HG02678 (cell line): ENCODE data around the gene POLA2.

ENCODE experiments used
- ATAC-seq: cut with Tn5 transposase; IDR thresholded peaks from one replicate; pipeline ENCODE4 v1.9.1; 2021; ENCODE audit warnings: mild to moderate bottlenecking, moderate library complexity; ENCODE audit not compliant: unreplicated experiment

The POLA2 gene

DNA sequence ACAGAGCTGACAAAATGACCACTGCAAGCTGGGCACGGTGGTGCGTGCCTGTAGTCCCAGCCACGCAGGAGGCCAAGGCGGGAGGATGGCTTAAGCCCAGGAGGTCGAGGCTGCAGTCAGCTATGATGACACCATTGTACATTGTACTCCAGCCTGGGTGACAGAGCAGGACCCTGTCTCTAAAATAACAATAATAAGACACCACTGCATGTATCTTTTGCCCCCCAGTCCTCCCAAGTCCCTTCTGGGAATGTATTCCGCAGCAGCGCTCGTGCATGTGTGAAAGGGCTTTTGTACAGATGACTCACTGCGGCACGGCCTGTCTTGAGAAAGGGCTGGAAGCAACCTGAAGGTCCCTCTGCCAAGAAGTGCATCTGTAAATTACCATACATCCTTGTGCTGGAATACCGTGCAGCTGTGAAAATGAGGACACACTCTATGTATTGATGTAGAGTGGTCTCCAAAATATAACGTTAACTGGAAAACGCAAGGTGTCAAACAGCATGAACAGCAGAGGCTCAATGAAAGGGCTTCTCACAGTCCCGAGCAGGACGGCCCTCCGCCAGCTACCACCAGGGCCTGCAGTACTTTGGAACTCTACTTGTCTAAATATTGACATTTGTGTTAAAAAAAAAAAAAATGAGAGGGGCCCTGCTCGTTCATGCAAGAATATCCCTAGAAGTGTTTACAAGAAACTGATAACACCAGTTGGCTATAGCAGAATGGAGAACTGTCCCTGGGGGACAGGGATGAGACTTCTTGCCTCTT is 43.9 kb downstream of the POLA2 start:
- no peak for ATAC-seq

GRCh38 chr11:65307298-65308229 is 45.8 kb downstream of the POLA2 start:
- no peak for ATAC-seq

- no peak for ATAC-seq
These were observed 46.6 kb downstream of the POLA2 start for GRCh38 chr11:65308281-65308891.

DNA sequence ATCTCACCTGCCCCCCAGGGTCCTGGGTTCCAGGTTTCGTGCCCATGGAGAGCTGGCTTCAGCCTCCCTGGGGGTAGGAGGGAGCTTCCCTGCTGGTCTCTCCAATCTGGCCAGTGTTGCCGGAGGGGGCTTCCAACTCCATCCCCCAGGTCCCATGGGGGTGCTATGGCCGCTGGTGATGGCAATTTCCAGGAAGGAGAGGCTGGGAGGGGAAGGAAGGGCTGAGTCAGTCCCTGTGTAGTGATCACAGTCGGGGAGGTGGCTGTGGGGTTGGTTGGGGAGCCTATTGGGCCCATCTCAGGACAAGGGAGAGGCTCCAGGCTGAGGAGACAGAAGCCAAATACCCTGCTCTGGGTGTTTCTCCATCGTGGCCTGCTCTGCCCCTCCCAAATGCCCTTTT is 47.2 kb downstream of the POLA2 start:
- ATAC-seq, result no peak

GRCh38 chr11:65310215-65310614 is 48.5 kb downstream of the POLA2 start:
- ATAC-seq, result no peak

DNA sequence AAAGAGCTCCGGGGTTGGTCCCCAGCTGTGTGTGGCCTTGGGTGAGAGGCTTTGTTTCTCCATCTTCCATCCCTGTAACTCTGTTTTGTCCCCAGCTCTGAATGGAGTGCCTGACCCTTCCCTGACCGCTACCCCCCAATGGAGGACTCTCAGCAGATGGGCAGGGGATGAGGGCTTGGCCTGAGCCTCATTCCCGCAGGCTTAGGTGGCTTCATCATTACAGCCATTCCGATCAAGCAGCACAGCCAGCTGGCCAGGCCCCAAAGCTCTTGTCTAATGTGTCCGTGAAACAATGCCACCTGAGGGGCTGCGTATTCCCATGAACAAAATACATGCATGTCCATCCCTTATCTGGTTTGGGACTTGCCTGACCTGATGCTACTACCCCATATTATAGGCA is 49.0 kb downstream of the POLA2 start:
- no peak for ATAC-seq

- no peak for ATAC-seq
These were observed 49.5 kb downstream of the POLA2 start for GRCh38 chr11:65311170-65311678.

DNA sequence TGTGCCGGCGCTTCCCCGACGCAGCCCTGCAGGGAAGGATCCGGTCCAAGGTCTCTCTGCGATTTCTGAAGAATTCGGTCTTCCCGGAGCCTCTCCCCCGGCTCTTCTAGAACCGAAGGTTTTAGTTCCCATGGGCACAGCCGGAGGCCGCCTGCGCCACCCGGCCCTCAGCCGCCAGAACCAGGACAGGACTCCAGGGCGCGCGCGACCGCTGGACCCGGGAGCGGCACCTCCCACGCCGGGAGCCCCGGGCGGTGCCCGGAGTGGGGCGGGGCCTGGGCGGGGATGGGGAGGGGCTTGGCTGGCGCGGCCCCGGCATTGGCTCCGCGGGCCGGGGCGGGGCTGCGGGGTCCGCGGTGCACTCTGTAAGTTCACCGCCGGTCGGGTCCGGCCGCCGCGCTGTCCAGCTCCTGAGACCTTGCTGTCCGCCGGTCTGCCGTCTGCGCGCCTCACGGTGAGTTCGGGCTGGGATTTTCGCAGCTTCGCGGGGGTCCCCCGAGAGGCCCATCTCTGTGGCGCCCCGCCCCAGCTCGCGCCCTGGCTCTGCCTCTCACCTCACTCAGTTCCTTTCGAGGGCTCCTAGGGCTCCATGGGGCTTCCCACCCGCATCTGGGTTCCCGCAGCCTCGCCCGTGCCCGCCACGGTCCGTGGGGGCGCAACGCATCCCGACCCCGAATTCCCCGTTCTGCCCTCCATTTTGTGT is 52.9 kb downstream of the POLA2 start, which contains the start of gene CDC42EP2:
Gene CDC42EP2 (plus strand): TSS at position 366 of the 703 bp plus-strand sequence. CDS start 6,033 bp downstream, outside the sequence.
- ATAC-seq, result peak; percentile 86

GRCh38 chr11:65315204-65315865 is 53.6 kb downstream of the POLA2 start:
- peak; percentile 52 for ATAC-seq

DNA sequence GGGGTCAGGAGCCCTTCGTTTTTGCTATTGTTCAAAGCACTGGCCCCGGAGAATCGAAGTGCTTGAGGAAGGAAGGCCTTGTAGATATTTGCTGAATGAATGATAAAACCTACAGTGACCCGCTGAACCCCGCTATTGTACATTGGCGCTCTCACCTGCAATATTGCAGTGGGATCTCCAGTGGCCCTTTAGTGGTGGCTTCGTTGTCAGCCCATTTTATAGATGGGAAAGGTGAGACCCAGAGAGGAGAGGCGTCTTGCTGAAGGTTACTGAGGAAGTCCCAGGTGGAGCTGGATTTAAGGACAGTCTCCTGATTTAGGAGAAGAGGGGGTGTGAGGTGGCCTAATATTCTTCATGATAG is 54.1 kb downstream of the POLA2 start:
- ATAC-seq, result no peak

- ATAC-seq, result no peak
These were observed 54.7 kb downstream of the POLA2 start for GRCh38 chr11:65316227-65317024.

DNA sequence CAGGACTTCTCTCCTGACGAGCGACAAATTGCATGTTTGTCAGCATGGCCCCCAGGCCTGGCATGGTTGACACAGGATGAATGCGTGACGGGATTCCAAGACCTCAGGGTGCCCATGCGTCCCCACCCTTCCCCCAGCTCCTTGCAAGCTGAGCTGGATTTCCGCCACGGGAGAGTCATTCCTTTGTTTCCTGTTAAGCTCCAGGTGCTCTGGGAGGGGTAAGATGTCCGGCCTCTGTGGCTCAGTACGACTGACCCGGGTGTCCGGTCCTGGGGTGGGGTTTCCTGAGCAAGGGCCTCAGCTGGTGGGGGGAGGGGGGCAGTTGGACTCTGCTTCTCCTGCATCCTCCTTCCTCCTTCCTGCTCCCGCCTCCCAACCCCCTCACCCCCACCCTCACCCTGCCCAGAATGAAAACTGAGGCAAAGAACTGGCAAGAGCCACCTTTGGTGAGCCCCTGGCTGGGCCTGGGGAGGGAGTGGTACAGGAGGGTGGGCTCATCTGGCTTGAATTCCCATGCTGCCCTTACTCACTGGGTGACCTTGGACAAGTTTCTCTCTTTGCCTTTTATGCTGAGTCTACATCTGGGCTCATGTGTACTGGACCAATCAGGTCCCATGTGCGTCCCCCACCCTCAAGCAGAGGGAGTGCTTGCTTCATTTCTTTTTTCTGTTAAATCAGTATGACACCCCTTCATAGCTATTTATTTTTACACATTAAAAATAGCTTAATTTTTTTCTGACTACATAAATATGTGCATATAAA is 55.4 kb downstream of the POLA2 start:
- ATAC-seq, result no peak

DNA sequence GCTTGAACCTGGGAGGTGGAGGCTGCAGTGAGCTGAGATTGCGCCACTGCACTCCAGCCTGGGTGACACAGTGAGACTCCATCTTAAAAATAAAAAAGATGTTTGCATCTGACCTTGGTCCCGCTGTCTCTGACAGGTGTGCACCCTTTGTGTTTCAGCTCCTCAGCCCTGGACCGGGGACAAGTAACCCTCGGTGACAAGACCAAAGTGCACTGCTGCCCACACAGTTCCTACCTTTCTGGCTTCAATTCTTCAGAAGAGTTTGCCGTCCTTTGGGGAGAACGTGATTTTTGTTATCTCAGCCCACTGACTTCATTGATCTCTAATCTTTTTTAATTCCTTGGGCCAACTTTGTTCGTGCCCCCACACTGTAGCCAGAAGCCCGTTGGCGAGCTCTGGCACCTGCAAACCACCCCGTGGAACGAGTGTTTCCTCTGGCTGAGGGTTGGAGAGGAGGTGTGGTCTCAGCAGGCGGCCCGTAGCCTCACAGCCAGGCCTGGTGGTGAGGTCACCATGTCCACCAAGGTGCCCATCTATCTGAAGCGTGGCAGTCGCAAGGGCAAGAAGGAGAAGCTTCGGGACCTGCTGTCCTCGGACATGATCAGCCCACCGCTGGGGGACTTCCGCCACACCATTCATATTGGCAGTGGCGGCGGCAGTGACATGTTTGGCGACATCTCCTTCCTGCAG is 58.8 kb downstream of the POLA2 start:
- no peak for ATAC-seq

- no peak for ATAC-seq
These were observed 59.3 kb downstream of the POLA2 start for GRCh38 chr11:65321076-65321475.

DNA sequence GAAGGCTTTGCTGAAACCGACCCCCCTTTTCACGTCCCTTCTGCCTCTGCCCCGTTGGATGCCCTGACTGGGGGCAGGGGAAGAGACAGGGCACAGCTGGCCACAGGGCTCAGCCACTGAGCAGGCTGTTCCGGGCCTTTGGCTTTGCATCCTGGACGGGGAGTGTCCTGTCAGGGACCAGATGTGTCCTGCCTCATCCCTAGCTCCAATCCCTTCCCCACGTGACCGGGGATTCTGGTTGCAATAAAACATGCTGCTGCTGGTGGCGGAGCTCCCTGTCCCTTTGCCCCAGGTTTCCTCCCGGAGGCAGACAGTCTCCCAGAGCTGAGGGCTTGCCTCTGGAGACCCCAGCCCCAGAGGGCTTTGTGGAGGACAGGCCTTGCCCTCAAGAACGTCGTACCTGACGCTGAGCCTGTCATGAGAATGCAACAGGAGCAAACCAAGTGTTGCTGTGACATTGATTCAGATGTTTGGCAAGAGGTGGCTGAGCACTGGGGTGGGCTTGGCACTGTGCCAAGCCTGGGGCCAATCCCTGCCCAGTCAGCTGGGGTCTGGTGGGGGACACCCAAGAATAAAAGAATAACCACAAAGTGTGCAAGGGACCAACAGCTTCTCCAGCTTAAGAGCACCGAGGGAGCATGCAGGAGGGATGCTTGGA is 60.2 kb downstream of the POLA2 start:
- no peak for ATAC-seq

DNA sequence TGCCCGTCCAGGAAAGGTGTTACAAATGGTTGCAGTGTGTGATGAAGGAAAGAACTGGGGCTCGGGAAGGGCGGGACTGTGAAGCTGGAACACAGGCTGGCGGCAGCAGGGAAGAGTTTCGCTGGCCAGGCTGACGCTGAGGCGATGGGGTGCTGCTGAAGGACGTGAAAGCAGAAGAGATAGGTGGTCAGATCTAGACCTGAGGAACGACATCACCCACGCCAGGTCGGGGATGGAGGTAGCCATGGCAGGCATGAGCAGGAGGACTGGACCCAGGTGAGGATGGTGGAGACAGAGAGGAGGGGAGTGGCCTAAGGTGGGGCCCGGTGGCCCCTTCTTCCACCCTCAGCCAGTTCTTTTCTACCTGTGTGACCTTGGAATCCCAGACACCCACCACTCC is 62.1 kb downstream of the POLA2 start:
- ATAC-seq, result no peak

- no peak for ATAC-seq
These were observed 63.7 kb downstream of the POLA2 start for GRCh38 chr11:65325435-65325834.
